ENCODE data around the gene CEACAM3.
A peak's percentile ranks its signal among the peaks of the same experiment; 100 is the strongest.
"Not testable (repeated sequence)": the region's sequence is repeated elsewhere in the genome, so short reads cannot be mapped to it uniquely, and the experiment has no call there.

Gene CEACAM3

DNA sequence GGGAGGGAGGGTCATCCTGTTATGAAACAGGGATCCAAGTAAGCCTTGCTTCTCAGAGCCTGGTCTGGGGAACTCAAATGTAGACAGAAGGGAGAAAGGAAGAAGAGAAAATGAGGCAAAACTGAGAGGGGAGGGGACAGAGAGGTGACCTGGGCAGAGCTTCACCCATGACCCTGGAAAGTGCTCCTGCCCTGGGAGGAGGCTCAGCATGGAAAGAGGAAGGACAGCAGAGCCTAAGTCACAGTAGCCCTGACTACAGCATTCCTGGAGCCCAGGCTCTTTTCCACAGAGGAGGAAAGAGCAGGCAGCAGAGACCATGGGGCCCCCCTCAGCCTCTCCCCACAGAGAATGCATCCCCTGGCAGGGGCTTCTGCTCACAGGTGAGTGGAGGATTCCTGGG lies at the start of gene CEACAM3:
Gene CEACAM3, plus strand, starts transcription at position 226 of the 400 bp plus-strand sequence. Its CDS starts 91 bp downstream, at position 317.
- no peak within 1 kb of the TSS for H3K4me3 ChIP-seq (ENCODE audit: low read depth, low read length)

DNA sequence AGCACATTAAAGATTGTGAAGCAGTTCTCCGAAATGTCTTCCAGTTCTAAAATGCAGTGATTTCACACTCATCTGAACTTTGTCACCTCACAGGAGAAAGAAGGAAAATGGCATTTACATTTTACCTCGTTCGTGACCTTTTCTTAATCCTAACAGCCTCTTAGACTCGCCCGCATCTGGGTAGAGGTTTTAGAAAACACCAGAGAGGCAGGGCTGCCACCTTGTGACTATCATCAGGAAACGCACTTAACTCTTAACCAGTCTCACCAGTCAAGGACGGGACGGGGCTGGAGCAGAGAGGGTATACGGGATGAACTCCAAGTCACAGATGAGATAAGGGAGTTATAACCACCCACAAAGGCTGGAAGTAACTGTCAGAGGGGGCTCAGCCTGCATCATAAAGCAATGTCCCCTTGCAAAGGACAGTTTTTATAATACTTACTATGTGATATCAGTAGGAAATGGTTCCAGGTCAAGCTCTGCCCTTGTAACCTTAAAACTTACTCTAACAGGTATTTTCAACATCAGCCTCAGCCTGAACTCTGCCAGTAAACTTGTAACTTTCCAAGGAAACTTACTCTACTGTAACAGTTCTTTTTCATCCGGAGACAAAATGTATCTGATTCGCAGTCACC lies 49.7 kb upstream of the CEACAM3 start:
- no peak overlapping the region for H3K4me3 ChIP-seq (ENCODE audit: low read depth, low read length)

DNA sequence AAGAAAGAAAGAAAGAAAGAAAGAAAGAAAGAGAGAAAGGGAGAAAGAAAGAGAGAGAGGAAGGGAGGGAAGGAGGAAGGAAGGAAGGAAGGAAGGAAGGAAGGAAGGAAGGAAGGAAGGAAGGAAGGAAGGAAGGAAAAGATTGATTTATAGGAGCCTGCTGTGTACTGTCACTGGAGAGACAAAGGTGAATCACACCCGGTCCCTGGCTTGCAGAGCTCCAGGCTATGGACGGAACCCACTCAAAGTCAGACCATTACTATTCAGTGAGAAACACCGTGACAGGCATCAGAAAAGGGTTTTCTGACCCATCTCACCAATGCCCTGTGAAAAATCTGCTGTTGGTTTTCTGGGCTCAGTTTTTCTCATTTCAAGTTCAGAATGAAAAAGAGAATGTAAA lies 48.4 kb upstream of the CEACAM3 start:
- H3K4me3 ChIP-seq (ENCODE audit: low read depth, low read length): no peak overlapping the region

DNA sequence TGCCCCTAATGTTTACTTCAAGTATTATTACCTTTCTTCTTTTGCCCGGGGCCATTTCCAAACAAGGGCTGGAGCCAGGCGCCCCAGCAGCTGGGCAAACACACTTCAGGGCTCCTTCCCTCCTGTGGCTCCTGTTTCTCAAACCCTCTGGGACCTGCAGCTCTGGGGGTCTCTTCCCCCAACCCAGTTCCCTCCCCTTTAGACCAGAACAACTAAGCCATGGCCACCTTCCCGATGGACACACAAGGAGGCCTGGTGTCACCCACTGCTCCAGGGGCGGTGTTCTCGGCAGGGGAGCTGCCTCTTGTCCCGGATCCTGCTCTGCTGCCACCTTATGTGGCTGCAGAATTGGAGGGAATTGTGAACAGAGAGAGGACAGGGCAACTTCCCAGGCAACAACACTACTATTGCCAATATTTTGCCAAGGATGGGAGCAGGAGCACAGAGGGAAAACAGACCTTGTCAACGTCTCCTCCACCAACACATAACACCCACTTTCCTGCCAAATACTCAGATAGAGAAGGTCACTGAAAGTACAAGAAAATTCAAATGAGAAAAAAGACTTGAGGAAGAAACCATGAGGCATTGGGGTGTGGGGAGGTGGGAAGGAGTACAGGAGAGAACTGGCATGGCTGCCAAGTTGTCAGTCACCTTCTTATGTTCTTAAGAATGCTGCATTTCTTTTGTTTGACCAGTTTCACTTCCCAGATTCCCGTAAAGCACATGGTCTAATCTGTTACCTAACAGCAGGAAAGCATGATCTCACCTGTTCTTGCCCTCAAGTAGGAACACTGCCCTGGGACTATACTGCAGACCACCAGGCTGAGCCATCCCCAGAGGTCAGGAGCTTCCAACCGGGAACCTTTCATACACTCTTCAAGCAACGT lies 45.9 kb upstream of the CEACAM3 start:
- not testable (repeated sequence) for H3K4me3 ChIP-seq (ENCODE audit: low read depth, low read length)

DNA sequence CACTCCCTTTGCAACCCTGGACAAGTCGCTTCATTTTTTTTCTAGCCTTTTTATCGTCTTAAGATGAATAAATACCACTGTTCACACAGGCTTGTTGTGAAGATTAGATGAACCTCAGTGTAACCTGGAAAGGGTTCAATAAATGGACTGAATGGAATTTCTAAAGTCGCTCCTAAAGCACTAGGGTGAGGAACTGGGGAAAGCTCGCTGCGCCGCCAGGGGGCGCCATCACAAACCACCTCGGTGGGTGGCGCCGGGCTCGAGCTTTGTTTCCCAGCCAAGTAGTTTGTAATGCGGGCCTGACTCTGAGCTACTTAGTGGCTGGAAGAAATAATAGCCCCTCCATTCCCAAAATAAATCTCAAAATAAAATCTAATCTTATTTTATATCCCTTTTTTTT lies 43.2 kb upstream of the CEACAM3 start:
- H3K4me3 ChIP-seq (ENCODE audit: low read depth, low read length): no peak overlapping the region

DNA sequence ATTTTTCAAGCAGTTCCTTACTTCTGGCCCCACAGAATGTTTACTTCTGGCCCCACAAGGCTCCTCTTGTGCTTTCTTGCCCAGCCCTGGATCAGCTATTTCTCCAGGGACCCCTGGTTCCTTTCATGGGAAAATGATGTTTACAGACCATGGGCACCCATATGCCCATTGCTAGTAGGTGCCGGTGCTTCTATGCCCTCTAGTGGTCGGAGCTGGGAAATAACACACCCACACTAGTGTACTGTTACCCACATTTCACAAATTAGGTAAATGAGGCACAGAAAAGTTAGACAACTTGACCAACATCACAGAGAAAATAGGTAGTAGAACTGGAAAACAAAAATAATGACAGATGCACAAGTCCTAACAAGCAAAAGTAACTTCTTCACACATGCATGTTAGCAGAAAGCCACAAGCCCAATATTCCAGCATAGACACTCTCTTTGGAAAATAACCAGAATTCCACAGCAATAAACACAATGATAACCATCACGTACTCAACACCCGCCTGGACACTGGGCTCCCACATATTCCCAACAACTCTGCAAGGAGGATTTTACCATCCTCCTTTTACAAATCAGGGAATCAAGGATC lies 42.4 kb upstream of the CEACAM3 start:
- H3K4me3 ChIP-seq (ENCODE audit: low read depth, low read length): no peak overlapping the region

DNA sequence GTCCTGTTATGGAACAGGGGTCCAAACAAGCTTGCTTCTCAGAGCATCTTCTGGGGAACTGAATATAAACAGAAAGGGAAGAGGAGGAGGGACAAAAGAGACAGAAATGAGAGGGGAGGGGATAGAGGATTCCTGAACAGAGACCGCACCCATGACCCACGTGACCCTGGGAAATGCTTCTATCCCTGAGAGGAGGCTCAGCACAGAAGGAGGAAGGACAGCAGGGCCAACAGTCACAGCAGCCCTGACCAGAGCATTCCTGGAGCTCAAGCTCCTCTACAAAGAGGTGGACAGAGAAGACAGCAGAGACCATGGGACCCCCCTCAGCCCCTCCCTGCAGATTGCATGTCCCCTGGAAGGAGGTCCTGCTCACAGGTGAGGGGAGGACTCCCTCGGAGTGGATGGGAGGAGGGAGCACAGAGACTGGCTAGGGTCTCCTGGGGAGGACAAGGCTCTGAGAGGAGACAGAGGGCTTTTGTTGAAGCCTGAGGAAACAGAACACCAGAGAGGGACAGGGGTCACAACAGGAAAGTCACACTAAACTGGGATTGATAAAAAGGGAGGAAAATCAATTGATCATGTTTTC lies 41.0 kb upstream of the CEACAM3 start, which contains the start of gene CEACAM6:
Gene CEACAM6, plus strand, starts transcription at position 203 of the 586 bp plus-strand sequence. Its CDS starts 109 bp downstream, at position 312.
- no peak within 1 kb of the TSS for H3K4me3 ChIP-seq (ENCODE audit: low read depth, low read length)

DNA sequence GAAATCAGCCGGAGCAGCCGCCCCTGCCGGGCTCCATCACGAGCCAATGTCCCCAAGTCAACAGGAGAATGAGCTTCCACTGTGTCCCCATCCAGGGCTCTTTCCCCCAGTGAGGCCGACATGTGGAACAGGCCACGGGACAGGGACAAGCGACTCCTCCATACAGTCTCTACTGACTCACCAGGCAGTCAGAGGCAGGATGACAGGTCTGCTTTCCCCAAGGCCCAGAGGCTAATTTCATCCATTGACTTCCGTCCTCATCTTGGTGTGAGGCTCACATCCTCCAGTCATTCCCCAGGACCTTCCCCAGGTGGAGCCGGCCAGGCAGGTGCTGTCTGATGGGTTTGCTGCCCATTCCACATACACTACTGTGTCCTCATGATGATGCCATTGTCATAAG lies 37.5 kb upstream of the CEACAM3 start:
- H3K4me3 ChIP-seq (ENCODE audit: low read depth, low read length): no peak overlapping the region

DNA sequence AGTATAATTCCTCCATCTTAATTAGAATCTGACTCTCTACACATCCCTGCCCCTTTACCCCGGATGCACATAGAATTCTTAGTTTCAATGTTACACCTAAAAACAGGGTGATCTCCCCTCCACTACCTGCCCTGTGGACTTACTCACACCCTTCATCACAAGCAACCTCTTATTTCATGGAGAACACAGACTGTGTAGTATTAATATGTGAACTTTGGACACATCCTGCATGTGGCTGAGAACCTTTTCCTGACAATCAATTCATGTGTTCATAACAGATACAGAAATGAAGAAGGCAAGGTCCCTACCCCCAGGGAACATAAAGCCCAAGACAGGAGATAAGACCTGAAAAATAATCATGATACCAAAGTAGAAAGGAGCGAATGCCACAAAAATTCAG lies 29.3 kb upstream of the CEACAM3 start:
- H3K4me3 ChIP-seq (ENCODE audit: low read depth, low read length): no peak overlapping the region

DNA sequence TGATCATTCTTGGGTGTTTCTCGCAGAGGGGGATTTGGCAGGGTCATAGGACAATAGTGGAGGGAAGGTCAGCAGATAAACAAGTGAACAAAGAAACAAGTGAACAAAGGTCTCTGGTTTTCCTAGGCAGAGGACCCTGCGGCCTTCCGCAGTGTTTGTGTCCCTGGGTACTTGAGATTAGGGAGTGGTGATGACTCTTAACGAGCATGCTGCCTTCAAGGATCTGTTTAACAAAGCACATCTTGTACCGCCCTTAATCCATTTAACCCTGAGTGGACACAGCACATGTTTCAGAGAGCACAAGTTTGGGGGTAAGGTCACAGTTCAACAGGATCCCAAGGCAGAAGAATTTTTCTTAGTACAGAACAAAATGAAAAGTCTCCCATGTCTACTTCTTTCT lies 28.3 kb upstream of the CEACAM3 start:
- not testable (repeated sequence) for H3K4me3 ChIP-seq (ENCODE audit: low read depth, low read length)

DNA sequence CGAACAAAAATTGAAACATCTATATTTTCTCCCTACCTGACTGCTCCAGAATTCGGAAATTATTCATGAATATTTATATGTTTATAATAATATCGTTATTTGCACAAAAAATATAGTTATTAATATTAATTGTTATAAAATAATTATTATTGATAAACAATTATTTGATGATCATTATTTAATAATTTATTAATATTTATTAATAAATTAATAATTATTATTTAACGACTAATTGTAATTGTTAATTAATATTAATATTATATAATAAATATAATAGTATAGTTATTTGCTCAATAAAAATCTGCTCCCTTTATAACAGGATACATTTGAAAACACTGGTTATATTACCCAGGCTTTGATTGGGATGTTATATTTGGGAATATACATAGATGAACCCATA lies 26.8 kb upstream of the CEACAM3 start:
- no peak overlapping the region for H3K4me3 ChIP-seq (ENCODE audit: low read depth, low read length)

DNA sequence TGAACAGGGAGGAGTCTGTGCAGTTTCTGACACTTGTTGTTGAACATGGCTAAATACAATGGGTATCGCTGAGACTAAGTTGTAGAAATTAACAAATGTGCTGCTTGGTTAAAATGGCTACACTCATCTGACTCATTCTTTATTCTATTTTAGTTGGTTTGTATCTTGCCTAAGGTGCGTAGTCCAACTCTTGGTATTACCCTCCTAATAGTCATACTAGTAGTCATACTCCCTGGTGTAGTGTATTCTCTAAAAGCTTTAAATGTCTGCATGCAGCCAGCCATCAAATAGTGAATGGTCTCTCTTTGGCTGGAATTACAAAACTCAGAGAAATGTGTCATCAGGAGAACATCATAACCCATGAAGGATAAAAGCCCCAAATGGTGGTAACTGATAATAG lies 25.0 kb upstream of the CEACAM3 start:
- H3K4me3 ChIP-seq (ENCODE audit: low read depth, low read length): no peak overlapping the region

DNA sequence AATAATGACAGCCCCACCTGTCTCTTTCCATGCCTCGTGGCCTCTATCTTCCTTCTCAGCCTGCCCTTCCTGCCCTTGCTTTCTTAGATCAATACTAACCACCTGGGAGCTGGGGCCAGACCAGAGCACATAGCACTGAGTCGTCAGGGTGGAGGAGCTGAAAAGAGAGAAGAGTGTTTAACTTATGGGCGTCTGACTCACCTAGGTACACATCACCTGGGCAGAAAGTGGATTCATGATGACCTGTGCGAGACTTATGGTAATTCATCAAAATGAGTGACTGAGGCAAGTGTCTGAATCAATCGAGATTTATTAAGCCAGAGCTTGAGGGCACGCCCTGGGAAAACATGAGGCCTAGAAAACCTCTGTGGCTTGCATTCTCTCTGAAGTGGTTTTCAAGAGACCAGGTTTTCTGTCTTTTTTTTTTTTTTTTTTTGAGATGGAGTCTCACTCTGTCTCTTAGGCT lies 21.8 kb upstream of the CEACAM3 start:
- H3K4me3 ChIP-seq (ENCODE audit: low read depth, low read length): no peak overlapping the region

DNA sequence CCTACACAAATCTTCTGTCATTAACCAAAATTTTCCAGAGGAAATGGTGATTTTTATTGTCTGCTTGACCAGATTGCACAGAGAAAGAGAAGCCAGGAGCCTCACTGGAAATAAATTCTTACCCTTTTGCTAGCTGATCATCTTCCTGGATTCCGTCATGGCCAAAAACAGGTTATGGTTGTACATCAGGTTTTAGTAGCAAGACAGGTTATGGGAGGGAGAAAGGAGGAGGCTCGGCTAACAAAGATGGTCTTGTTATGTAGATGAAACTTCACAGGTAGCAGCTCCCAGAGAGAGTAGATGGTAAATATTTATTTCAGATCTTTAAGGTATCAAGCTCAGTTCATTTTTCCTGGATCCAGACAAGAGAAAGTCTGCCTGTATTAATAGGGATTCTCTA lies 19.7 kb upstream of the CEACAM3 start:
- no peak overlapping the region for H3K4me3 ChIP-seq (ENCODE audit: low read depth, low read length)

DNA sequence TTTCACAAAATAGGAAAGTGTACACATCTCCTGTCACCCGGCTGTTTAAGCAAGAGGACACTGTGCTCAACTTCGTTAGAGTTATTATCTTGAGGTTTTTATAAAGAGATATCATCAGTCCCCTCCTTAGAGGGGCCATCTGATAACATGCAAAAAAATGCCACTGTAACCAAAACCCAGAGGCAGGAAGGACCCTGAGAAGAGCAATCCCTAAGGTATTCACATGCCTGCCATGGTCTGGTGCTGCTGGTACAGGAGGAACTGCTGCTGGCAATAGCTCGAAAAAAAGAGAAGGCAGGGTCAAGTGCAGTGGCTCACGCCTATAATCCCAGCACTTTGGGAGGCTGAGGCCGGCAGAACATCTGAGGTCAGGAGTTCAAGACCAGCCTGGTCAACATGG lies 12.8 kb upstream of the CEACAM3 start:
- no peak overlapping the region for H3K4me3 ChIP-seq (ENCODE audit: low read depth, low read length)

DNA sequence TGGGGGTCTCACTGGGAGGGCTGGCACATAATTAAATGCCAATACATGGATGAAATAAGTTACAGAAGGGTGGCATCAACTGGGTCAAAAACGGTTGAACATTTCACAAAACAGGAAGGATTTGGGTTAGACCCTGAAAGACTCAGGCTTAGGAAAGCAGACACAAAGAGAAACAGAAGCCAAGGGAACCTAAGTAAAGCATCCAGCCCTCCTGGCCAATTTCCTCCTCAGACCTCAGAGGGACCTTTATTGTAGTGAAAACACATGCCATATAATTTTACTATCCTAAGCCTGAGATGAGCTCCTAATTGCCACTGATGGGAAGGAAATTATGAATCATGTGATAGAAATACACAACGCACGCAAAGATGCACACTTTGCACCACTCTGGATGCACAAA lies 12.1 kb upstream of the CEACAM3 start:
- no peak overlapping the region for H3K4me3 ChIP-seq (ENCODE audit: low read depth, low read length)

DNA sequence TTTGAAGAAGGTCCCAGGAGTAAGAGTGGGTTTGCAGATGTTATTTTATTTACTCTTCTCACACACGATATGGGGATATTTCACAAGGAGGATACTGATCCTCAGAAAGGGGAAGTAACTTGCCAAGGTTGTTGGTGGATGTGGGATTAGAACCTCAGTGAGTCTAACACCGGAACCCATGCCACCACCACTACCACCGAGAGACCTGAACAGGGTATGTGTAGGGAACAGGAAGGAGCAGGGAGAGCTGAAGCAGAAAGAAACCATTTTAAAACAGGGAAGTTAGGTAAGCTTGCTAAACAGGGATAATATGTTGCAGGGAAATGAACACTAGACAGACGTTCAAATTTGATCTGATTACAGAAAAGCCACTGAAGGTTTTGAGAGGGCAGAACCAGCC lies 11.6 kb upstream of the CEACAM3 start:
- H3K4me3 ChIP-seq (ENCODE audit: low read depth, low read length): no peak overlapping the region

DNA sequence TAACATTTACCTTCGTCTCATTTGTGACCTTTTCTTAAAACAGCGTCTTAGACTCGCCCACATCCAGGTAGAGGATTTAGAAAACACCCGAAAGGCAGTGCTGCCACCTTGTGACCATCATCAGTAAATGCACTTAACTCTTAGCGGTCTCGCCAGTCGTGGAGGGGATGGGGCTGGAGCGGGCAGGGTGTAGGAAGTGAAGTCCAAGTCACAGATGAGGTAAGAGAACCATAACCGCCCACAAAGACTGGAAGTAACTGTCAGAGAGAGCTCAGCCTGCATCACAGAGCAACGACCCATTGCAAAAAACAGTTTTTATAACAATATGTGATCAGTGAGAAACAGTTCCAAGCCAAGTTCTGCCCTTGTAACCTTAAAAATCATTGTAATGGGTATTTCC lies 10.7 kb upstream of the CEACAM3 start:
- H3K4me3 ChIP-seq (ENCODE audit: low read depth, low read length): peak overlapping the region; percentile 24

DNA sequence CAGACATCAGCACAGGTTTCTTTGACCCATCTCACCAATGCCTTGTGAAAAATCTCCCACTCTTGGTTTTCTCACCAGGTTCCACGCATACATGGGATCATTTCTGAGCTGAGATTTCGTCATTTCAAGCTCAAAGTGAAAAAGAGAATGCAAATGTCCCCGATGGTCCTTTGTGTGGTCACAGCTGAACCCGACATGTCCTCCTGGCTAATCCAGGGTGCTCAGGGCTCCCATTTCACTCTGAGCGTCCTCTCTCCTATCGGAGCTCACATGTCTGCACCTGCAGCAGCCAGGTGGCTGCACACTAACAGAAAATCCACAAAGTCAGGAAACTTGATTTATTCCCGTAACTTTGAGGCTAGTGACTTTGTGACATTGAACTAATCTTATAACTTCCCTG lies 9.3 kb upstream of the CEACAM3 start:
- no peak overlapping the region for H3K4me3 ChIP-seq (ENCODE audit: low read depth, low read length)

DNA sequence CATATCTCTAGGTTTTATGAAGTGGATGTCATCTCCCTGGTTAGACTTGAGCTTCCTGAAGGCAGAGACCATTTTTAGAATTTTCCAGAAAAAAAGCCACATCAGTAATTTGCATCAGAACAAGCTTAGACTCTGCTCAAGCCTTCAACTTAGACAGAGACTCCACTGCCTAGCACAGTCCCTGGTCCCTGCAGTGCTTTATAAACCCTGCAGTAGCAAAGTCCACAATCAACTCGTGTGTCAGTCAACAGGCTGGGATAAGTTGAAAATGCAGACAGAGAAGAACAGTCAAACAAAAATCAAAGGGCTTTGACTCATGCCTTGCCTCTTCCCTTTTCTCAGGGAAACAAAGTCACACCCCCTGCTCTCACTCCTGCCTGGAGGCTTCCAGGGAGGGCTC lies 7.9 kb upstream of the CEACAM3 start:
- not testable (repeated sequence) for H3K4me3 ChIP-seq (ENCODE audit: low read depth, low read length)

DNA sequence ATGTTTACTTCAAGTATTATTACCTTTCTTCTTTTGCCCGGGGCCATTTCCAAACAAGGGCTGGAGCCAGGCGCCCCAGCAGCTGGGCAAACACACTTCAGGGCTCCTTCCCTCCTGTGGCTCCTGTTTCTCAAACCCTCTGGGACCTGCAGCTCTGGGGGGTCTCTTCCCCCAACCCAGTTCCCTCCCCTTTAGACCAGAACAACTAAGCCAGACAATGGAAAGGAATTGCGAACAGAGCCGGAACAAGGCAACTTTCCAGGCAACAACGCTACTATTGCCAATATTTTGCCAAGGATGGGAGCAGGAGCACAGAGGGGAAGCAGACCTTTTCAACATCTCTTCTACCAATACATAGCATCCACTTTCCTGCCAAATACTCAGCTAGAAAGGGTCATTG lies 7.3 kb upstream of the CEACAM3 start:
- not testable (repeated sequence) for H3K4me3 ChIP-seq (ENCODE audit: low read depth, low read length)

All from iPS-11a (cell line).